ENCODE data around the gene EPPIN. TPM values are rescaled to one million over a fixed set of nuclear protein-coding genes. Genes with fewer than 3 reads are reported as not detected.

Gene EPPIN
- total RNA-seq, 1 donor from 2014 or later: not detected

DNA sequence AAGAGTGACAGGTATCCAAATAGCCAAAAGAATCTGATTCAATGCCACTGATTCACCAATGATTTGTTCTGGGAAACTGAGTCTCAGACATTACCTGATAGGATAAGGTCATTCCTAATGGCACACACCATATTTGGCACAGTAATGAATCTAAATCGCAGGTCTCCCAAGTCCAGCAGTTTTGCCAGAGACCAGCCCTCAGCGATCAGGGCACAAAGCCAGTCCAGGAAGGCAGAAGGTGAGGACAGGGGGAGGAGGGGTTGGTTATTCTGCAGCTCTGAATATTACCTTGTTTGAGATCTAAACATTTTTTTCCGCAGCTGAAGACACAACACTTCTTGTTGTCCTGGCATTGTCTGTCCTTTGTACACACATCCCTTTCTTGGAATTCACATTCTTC lies 1.9 kb downstream of the EPPIN start:
- Mint-ChIP-seq H3K4me1 (ENCODE audit: low read depth, unreplicated experiment) (no peaks in the 10 kb centered on the region), H3K27me3 (ENCODE audit: unreplicated experiment) (no peaks in the 10 kb centered on the region), H3K27ac (ENCODE audit: unreplicated experiment) (no peak overlapping the region), H3K9me3 (ENCODE audit: unreplicated experiment) (peaks cover 2% of the 10 kb centered on the region), H3K4me3 (ENCODE audit: unreplicated experiment) (no peak overlapping the region), H3K36me3 (ENCODE audit: unreplicated experiment) (no peaks in the 10 kb centered on the region)
- DNase-seq: no peak
- no peak for TF ChIP-seq CTCF (IDR thresholded peaks at IDR 0.05; ENCODE audit: partially characterized antibody, unreplicated experiment)

GRCh38 chr20:45539382-45539781 lies 7.8 kb downstream of the EPPIN start, which contains the start of gene WFDC6:
TSS of gene WFDC6 (minus strand) at chr20:45539482. CDS start at chr20:45539407, 75 bp downstream.
- Mint-ChIP-seq H3K36me3 (ENCODE audit: unreplicated experiment) (no peaks in the 10 kb centered on the region), H3K4me1 (ENCODE audit: low read depth, unreplicated experiment) (no peaks in the 10 kb centered on the region), H3K27me3 (ENCODE audit: unreplicated experiment) (no peaks in the 10 kb centered on the region), H3K27ac (ENCODE audit: unreplicated experiment) (no peak within 1 kb of the TSS), H3K9me3 (ENCODE audit: unreplicated experiment) (peaks cover 2% of the 10 kb centered on the region), H3K4me3 (ENCODE audit: unreplicated experiment) (no peak within 1 kb of the TSS)
- DNase-seq: no peak
- no peak for TF ChIP-seq CTCF (IDR thresholded peaks at IDR 0.05; ENCODE audit: partially characterized antibody, unreplicated experiment)

GRCh38 chr20:45538209-45538799 lies 8.9 kb downstream of the EPPIN start:
- Mint-ChIP-seq H3K27me3 (ENCODE audit: unreplicated experiment) (no peaks in the 10 kb centered on the region), H3K4me3 (ENCODE audit: unreplicated experiment) (no peak overlapping the region), H3K9me3 (ENCODE audit: unreplicated experiment) (no peaks in the 10 kb centered on the region), H3K27ac (ENCODE audit: unreplicated experiment) (no peak overlapping the region), H3K4me1 (ENCODE audit: low read depth, unreplicated experiment) (no peaks in the 10 kb centered on the region), H3K36me3 (ENCODE audit: unreplicated experiment) (no peaks in the 10 kb centered on the region)
- no peak for DNase-seq
- TF ChIP-seq CTCF (IDR thresholded peaks at IDR 0.05; ENCODE audit: partially characterized antibody, unreplicated experiment): no peak

- Mint-ChIP-seq H3K4me1 (ENCODE audit: low read depth, unreplicated experiment) (no peaks in the 10 kb centered on the region), H3K9me3 (ENCODE audit: unreplicated experiment) (no peaks in the 10 kb centered on the region), H3K4me3 (ENCODE audit: unreplicated experiment) (no peak overlapping the region), H3K27ac (ENCODE audit: unreplicated experiment) (no peak overlapping the region), H3K36me3 (ENCODE audit: unreplicated experiment) (no peaks in the 10 kb centered on the region), H3K27me3 (ENCODE audit: unreplicated experiment) (no peaks in the 10 kb centered on the region)
- no peak for DNase-seq
- TF ChIP-seq CTCF (IDR thresholded peaks at IDR 0.05; ENCODE audit: partially characterized antibody, unreplicated experiment): no peak
Observed at GRCh38 chr20:45527294-45527693, 19.9 kb downstream of the EPPIN start.

GRCh38 chr20:45523821-45524220 lies 23.4 kb downstream of the EPPIN start:
- H3K27me3 Mint-ChIP-seq (ENCODE audit: unreplicated experiment): no peaks in the 10 kb centered on the region
- no peak for DNase-seq

More at GRCh38 chr20:45523821-45524220, 23.4 kb downstream of the EPPIN start:
- no peaks in the 10 kb centered on the region for H3K4me1 Mint-ChIP-seq (ENCODE audit: low read depth, unreplicated experiment)
- TF ChIP-seq CTCF (IDR thresholded peaks at IDR 0.05; ENCODE audit: partially characterized antibody, unreplicated experiment): no peak
- no peak overlapping the region for H3K4me3 Mint-ChIP-seq (ENCODE audit: unreplicated experiment)
- H3K36me3 Mint-ChIP-seq (ENCODE audit: unreplicated experiment): no peaks in the 10 kb centered on the region
- H3K9me3 Mint-ChIP-seq (ENCODE audit: unreplicated experiment): no peaks in the 10 kb centered on the region
- no peak overlapping the region for H3K27ac Mint-ChIP-seq (ENCODE audit: unreplicated experiment)
